ENCODE measurements around the gene LDLRAD1.

Gene LDLRAD1

DNA sequence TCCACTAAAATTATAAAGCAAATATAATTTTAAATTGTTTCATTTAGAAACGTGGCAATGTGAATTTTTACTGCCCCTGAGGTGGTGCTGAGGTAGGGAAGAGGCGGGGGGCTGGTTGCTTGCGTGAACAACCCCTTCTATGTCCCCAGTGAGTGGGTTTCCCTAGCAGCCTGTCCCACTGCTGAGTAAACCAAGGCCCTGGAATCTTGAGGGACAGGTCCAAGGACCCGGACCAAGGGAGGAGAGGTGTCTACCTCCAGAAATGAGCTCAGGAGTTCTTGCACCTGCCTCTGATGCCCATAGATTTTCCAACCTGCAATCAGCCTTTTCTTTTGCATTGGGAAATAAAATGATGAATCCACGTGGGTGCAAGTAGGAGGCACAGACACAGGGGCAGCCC, 649 bp upstream of the LDLRAD1 start:
- CTCF ChIA-PET, result interaction anchor here (1.3 kb wide), 1 partner anchor 63 kb away, joined by 3 read pairs; no protein-coding TSS in a partner anchor
- DNase-seq (ENCODE audit: extremely low spot score), result no peak
- POLR2A ChIA-PET, result no interaction called here
- TF ChIP-seq, protein P1, sequence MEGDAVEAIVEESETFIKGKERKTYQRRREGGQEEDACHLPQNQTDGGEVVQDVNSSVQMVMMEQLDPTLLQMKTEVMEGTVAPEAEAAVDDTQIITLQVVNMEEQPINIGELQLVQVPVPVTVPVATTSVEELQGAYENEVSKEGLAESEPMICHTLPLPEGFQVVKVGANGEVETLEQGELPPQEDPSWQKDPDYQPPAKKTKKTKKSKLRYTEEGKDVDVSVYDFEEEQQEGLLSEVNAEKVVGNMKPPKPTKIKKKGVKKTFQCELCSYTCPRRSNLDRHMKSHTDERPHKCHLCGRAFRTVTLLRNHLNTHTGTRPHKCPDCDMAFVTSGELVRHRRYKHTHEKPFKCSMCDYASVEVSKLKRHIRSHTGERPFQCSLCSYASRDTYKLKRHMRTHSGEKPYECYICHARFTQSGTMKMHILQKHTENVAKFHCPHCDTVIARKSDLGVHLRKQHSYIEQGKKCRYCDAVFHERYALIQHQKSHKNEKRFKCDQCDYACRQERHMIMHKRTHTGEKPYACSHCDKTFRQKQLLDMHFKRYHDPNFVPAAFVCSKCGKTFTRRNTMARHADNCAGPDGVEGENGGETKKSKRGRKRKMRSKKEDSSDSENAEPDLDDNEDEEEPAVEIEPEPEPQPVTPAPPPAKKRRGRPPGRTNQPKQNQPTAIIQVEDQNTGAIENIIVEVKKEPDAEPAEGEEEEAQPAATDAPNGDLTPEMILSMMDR (IDR thresholded peaks at IDR 0.05; ENCODE audit: control extremely low read depth, extremely low read depth, low read depth, missing control alignments), result no peak

DNA sequence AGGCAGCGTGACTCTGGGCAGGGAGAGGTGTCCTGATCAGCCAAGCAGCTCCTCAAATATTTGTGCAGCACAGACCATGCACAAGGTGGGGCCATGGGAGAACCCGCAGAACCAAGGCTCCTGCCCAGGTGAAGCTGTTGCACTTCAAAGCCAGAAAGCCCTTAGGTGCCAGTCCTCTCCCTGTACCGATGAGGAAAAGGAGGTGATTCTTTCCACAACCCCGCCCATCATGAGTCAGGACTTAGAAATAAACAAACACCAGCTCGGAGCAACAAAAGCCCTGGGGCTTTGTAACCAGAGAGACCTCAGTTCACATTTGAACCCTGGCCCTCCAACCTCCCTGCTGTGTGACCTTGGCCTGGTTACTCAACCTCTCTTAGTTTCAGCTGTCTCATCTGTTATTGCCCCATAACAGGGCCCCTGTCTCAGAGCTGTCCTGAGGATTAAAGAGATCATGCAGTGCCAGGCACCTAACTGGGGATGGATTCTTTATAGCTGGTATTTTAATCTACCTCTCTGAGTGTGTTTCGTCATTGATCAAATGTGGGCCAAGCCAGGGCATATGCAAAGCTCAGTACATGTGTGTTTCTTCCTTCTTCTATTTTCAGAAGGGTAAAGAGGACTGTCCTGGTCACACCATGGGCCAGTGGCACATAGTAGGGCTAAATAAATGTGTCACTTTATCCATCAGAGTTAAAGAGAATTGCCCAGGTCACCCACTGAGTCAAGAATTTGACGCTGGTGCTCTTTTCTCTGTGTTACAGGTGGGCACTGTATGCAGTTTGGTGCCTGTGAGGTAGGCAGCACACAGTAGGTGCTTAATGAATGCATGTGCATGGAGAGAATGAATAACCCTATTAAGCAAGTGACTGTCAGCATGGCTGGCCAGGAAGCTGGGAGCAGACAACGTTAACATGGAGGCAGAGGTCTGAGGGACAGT, 1.4 kb downstream of the LDLRAD1 start:
- DNase-seq (ENCODE audit: extremely low spot score), result no peak
- POLR2A ChIA-PET, result no interaction called here
- CTCF ChIA-PET, result interaction anchor here (1.0 to 1.3 kb wide), 2 partner anchors 11 to 57 kb away, joined by 4 read pairs; no protein-coding TSS in a partner anchor

DNA sequence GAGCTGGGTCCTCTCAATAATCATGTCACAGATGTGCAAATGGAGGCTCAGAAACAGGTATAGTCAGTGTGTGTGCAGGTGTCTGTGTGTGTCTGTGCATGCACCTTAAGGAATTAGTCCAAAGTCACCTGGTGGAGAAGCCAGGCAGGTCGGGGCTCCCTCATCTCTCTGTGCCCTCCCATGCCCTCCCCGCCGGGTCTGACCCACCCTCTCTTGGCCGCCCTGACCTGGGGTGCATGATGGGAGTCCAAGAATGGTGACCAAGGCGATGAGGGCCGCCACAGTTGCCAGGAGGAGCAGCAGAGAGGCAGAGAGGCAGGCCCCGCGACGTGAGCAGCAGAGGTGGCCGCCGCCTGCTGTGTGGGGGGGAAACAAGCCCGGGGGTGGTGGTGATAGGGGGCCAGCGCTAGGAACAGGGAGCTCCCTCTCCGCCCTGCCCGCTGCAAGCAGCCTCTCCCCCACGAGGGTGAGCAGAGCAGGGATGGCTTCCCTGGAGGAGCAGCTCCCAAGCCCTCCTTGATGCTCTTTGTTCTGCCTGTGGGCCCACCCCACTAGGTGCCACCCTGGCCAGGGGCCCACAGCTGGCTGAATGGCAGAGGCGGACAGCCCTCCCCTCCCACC, 3.9 kb downstream of the LDLRAD1 start:
- ChIA-PET CTCF (interaction anchor here (2.0 kb wide), 1 partner anchor 9 kb away, joined by 6 read pairs; no protein-coding TSS in a partner anchor), POLR2A (no interaction called here)
- no peak for DNase-seq (ENCODE audit: extremely low spot score)
- TF ChIP-seq, protein P1 (IDR thresholded peaks at IDR 0.05; ENCODE audit: control extremely low read depth, extremely low read depth, low read depth, missing control alignments), result no peak

More for the DNA sequence above, 1.4 kb downstream of the LDLRAD1 start:
- TF ChIP-seq, protein P1 (IDR thresholded peaks at IDR 0.05; ENCODE audit: control extremely low read depth, extremely low read depth, low read depth, missing control alignments), result no peak

DNA sequence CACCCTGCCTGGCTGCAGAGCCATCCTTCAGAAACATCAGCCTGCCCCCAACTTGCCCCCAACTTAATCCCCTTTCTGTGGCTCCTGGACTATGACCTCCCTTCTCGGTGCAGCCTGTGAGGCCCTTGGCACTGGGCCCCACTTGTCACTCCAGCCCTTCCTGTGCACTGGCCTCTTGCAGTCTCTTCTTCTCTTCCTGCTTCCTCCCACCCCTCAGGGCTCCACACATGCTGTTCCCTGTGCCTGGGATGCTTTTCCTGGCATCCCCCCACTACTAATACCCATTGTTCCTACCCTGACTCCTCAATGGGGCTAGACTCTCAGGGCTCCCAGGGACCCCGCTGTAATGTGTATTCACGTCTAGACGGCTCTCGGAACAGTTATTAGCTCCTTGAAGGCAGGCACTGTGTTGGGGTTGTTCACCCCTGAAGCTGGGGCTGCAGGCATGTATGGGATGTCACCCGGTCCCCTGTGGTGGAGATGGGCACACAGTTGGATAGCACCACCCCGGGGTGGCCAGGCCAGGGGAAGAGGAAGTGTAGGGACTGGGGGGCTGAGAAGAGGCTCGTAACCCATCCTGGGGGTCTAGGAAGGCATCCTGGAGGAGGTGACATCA, 4.5 kb downstream of the LDLRAD1 start:
- ChIA-PET POLR2A (no interaction called here), CTCF (interaction anchor here (2.0 kb wide), 1 partner anchor 10 kb away, joined by 6 read pairs; no protein-coding TSS in a partner anchor)
- DNase-seq (ENCODE audit: extremely low spot score), result no peak
- TF ChIP-seq, protein P1 (IDR thresholded peaks at IDR 0.05; ENCODE audit: control extremely low read depth, extremely low read depth, low read depth, missing control alignments), result no peak

DNA sequence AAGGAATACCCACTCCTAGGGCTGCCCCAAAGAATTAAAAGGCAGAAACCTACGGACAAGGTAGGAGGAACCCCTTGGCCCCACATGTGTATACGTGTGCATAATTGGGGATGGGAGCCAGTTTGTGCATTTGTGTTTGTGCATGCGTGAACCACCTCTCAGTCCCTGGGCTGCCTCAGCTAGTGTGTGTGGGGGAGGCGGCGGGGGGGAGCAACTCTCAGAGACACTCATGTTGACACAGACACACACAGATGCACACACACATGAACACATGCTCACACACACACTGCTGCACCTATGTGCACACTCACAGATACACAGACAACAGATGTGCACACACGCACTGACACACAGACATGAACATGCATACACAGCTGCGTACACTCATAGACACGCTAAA, 5.1 kb downstream of the LDLRAD1 start:
- ChIA-PET POLR2A (no interaction called here), CTCF (no interaction called here)

DNA sequence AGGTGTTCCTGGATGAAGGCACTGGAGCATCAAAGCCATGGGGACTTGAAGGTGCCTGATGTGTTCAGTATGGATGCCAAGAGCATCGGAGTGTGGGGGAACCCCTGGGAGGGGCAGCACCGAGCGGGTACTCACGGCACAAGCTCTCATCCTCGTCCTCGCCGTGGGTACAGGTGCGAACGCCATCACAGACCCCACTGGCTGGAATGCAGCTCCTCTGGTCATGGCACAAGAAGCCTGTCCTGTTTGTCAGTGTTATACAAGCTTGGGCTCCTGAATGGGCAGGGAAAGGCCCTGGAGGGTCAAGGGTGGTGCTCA, 6.0 kb downstream of the LDLRAD1 start:
- DNase-seq (ENCODE audit: extremely low spot score), result no peak
- ChIA-PET POLR2A (no interaction called here), CTCF (no interaction called here)
- TF ChIP-seq, protein P1 (IDR thresholded peaks at IDR 0.05; ENCODE audit: control extremely low read depth, extremely low read depth, low read depth, missing control alignments), result no peak

More for the DNA sequence above, 5.1 kb downstream of the LDLRAD1 start:
- TF ChIP-seq, protein P1 (IDR thresholded peaks at IDR 0.05; ENCODE audit: control extremely low read depth, extremely low read depth, low read depth, missing control alignments), result no peak
- no peak for DNase-seq (ENCODE audit: extremely low spot score)

All from GM10248 (cell line).